ENCODE measurements around the gene LNPK.

GRCh38 chr2:175984846-175985245, 17.2 kb downstream of the LNPK start:
- TF ChIP-seq CTCF (IDR thresholded peaks at IDR 0.05): no peak
- TF ChIP-seq POLR2AphosphoS5 (IDR thresholded peaks at IDR 0.05): no peak
- TF ChIP-seq POLR2A (IDR thresholded peaks at IDR 0.05): no peak
- TF ChIP-seq EP300 (IDR thresholded peaks at IDR 0.05; ENCODE audit: low read depth): no peak
